ENCODE data around the gene SPRED3. TPM values are rescaled to one million over a fixed set of nuclear protein-coding genes. Genes with fewer than 3 reads are reported as not detected.
A peak's percentile ranks its signal among the peaks of the same experiment; 100 is the strongest.

SPRED3 gene
- polyA plus RNA-seq, 1 donor from 2014 or later: 4.9 TPM

- Histone ChIP-seq H3K27ac (ENCODE audit: low read length) (peak overlapping the region; percentile 91), H3K79me2 (replicated peaks; ENCODE audit: insufficient read depth, low read length) (peaks cover 19% of the 10 kb centered on the region), H4K20me1 (ENCODE audit: insufficient read depth) (no peaks in the 10 kb centered on the region), H2AFZ (ENCODE audit: low read depth, low read length) (peak overlapping the region; percentile 90), H3K9me2 (ENCODE audit: insufficient read depth, low read length) (no peaks in the 10 kb centered on the region), H3K9me3 (ENCODE audit: low read length) (no peaks in the 10 kb centered on the region), H3K27me3 (ENCODE audit: insufficient read depth, low read depth, low read length) (no peaks in the 10 kb centered on the region), H3K9ac (ENCODE audit: low read length) (peak overlapping the region; percentile 92), H3K4me3 (ENCODE audit: low read length) (peak overlapping the region; percentile 84), H3K36me3 (ENCODE audit: insufficient read depth, low read length) (no peaks in the 10 kb centered on the region), H3K4me2 (ENCODE audit: low read length) (peak overlapping the region; percentile 98), H3F3A (ENCODE audit: insufficient read depth, low read length, poor library complexity, severe bottlenecking) (no peaks in the 10 kb centered on the region)
- TF ChIP-seq REST (IDR thresholded peaks at IDR 0.05; ENCODE audit: borderline replicate concordance) (no peak), RAD21 (conservative IDR thresholded peaks at IDR 0.05) (no peak), EZH2 (IDR thresholded peaks at IDR 0.05; ENCODE audit: borderline replicate concordance, insufficient read depth, low read length, poor library complexity, severe bottlenecking) (no peak), CTCF (IDR thresholded peaks at IDR 0.05; ENCODE audit: poor library complexity, severe bottlenecking) (no peak), MXI1 (conservative IDR thresholded peaks at IDR 0.05; ENCODE audit: poor library complexity, severe bottlenecking) (no peak), EP300 (conservative IDR thresholded peaks at IDR 0.05; ENCODE audit: poor library complexity, severe bottlenecking) (no peak), POLR2AphosphoS5 (IDR thresholded peaks at IDR 0.05) (no peak), TAF1 (IDR thresholded peaks at IDR 0.05; ENCODE audit: low read depth) (no peak), SMC3 (conservative IDR thresholded peaks at IDR 0.05; ENCODE audit: poor library complexity) (no peak)
Observed at GRCh38 chr19:38375098-38375493, 13.4 kb upstream of the SPRED3 start.

DNA sequence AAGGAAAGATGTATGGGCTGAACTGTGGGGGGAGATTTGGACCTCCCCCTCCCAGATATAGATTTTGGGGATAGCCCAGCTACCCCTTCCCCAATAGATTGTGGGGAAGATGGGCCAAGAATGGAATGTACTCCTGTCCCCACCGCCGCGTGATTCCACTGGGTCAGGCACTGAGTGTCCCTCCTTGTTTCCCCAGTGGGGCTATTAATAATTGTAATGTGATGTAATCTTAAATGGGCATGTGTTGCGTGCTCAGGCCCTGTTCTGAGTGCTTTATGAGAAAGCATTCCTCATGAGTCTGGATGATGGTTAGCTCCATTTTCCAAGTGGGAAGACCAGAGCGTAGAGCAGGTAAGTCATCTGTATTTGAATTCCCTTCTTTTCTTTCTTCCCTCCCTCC is 12.7 kb upstream of the SPRED3 start:
- peak overlapping the region; percentile 84 for H3K4me3 ChIP-seq (ENCODE audit: low read length)
- H3K9me3 ChIP-seq (ENCODE audit: low read length): no peaks in the 10 kb centered on the region
- TF ChIP-seq POLR2AphosphoS5 (IDR thresholded peaks at IDR 0.05) (no peak), EP300 (conservative IDR thresholded peaks at IDR 0.05; ENCODE audit: poor library complexity, severe bottlenecking) (no peak), EZH2 (IDR thresholded peaks at IDR 0.05; ENCODE audit: borderline replicate concordance, insufficient read depth, low read length, poor library complexity, severe bottlenecking) (no peak), REST (IDR thresholded peaks at IDR 0.05; ENCODE audit: borderline replicate concordance) (no peak), TAF1 (IDR thresholded peaks at IDR 0.05; ENCODE audit: low read depth) (no peak), MXI1 (conservative IDR thresholded peaks at IDR 0.05; ENCODE audit: poor library complexity, severe bottlenecking) (no peak), CTCF (IDR thresholded peaks at IDR 0.05; ENCODE audit: poor library complexity, severe bottlenecking) (no peak), RAD21 (conservative IDR thresholded peaks at IDR 0.05) (no peak), SMC3 (conservative IDR thresholded peaks at IDR 0.05; ENCODE audit: poor library complexity) (no peak)
- peak overlapping the region; percentile 98 for H3K4me2 ChIP-seq (ENCODE audit: low read length)
- peak overlapping the region; percentile 91 for H3K27ac ChIP-seq (ENCODE audit: low read length)
- no peaks in the 10 kb centered on the region for H3F3A ChIP-seq (ENCODE audit: insufficient read depth, low read length, poor library complexity, severe bottlenecking)
- no peaks in the 10 kb centered on the region for H3K9me2 ChIP-seq (ENCODE audit: insufficient read depth, low read length)
- H4K20me1 ChIP-seq (ENCODE audit: insufficient read depth): no peaks in the 10 kb centered on the region
- H3K9ac ChIP-seq (ENCODE audit: low read length): peak overlapping the region; percentile 92
- no peaks in the 10 kb centered on the region for H3K36me3 ChIP-seq (ENCODE audit: insufficient read depth, low read length)
- no peak overlapping the region for H2AFZ ChIP-seq (ENCODE audit: low read depth, low read length)
- peaks cover 19% of the 10 kb centered on the region for H3K79me2 ChIP-seq (replicated peaks; ENCODE audit: insufficient read depth, low read length)
- H3K27me3 ChIP-seq (ENCODE audit: insufficient read depth, low read depth, low read length): no peaks in the 10 kb centered on the region

Data from neural cell (in vitro differentiated cells).